ENCODE results near the gene DNAH12.
A peak's percentile ranks its signal among the peaks of the same experiment; 100 is the strongest.
"Not testable (repeated sequence)": the region's sequence is repeated elsewhere in the genome, so short reads cannot be mapped to it uniquely, and the experiment has no call there.

Gene DNAH12

GRCh38 chr3:57409471-57409870 is 134.7 kb downstream of the DNAH12 start:
- DNase-seq = no peak

DNA sequence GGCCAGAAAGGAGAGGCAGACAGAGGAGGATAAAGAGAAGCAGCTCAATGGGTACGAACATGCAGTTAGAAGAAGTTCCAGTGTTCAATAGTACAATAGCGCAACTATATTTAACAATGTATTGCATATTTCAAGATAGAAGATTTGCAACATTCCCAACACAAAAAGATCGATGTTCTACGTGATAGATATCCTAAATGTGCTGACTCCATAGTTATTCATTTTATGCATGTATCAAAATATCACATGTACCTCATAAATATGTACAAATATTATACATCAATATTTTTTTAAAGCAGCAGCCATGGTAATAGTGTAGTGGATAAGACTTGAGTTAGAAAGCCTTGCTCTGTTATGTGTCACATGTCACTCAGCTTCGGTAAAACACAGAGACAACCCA is 141.5 kb downstream of the DNAH12 start:
- no peak for DNase-seq

GRCh38 chr3:57397175-57398026 is 146.7 kb downstream of the DNAH12 start:
- DNase-seq = peak; percentile 79

- DNase-seq = no peak
Measured at GRCh38 chr3:57393977-57394376, 150.2 kb downstream of the DNAH12 start.

DNA sequence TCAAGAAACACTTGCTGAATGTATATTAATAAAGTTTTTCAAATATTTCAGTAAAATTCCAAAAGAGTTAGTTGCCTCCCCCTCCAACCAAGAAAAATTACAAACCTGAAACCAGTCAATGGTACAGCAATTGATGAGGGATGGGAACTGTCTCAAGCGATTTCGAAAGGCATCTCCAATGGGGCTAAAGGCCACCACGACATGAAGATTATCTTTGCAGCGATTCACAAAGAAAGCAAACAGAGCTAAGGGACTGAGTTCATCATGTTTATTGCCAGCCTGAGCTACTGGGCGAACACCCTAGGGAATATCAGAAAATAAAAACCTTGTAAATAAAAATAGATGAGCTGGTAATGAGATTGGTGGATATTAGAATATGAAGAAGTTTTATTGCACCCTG is 152.4 kb downstream of the DNAH12 start:
- no peak for DNase-seq

- no peak for DNase-seq
Measured at GRCh38 chr3:57389271-57389670, 154.9 kb downstream of the DNAH12 start.

GRCh38 chr3:57386307-57386706 is 157.8 kb downstream of the DNAH12 start:
- no peak for DNase-seq

DNA sequence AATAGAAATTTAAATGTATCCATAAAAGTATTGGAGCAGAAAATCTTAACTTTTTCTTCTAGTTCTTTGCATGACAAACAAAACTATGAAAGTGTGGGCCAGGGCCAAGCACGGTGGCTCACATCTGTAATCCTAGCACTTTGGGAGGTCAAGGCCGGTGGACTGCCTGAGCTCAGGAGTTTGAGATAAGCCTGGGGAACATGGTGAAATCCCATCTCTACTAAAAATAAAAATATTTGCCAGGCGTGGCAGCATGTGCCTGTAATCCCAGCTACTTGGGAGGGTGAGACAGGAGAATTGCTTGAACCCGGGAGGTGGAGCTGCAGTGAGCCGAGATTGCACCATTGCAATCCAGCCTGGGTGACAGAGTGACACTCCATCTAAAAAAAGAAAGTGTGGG is 158.6 kb downstream of the DNAH12 start:
- no peak for DNase-seq

GRCh38 chr3:57383838-57384237 is 160.3 kb downstream of the DNAH12 start:
- no peak for DNase-seq

DNA sequence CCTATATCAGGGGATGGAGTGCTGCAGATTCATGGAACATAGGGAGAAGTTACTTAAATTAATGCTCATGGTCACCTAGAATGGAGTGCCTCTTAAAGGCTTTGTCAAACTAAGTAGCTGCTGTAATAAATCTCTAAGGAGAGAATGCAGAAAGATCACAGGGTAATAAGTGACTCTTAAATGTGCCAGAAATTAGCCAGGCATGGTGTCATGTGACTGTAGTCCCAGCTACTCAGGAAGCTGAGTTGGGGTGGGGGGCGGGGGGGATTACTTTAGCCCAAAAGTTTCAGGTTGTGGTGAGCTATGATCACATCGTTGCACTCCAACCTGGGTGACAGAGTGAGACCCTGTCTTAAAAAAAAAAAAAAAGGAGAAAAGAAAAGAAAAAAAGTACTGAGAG is 160.7 kb downstream of the DNAH12 start:
- no peak for DNase-seq

DNA sequence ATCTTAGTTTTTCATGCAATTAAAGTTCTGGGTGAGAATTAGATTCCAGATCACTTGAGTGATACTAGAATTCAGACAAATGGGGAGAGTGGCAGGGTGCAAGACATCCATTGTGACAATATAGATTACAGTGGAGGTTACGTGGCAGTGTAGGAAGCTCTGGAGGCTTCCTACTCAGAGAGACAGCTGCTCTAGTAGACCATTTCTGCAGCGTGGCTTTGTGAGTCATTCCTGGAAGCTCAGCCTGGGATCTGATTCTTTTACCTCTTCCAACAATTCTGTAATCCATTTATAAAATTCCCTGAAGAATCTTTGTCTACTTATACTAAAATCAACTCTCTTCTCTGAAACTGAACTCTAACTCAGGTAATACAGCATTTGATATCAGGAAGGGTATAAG is 161.2 kb downstream of the DNAH12 start:
- DNase-seq = no peak

DNA sequence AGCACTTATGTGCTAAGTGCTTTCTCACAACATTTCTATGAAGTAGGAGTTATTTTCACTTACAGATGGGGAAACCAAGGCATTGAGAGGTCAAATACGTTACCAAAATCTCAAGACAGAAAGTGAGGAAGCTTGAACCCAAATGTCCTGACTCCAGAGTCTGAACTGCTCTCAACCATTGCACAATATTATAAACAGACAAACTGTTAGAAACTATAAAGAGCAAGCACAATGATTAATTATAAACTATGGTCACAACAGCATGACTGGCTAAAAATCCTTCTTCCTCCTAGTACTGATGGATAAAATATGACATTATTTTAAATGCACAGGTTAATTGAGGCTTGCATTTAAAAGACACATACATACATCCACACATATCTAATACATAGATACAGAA is 173.8 kb downstream of the DNAH12 start:
- no peak for DNase-seq

GRCh38 chr3:57365089-57365488 is 179.1 kb downstream of the DNAH12 start:
- DNase-seq = not testable (repeated sequence)

DNA sequence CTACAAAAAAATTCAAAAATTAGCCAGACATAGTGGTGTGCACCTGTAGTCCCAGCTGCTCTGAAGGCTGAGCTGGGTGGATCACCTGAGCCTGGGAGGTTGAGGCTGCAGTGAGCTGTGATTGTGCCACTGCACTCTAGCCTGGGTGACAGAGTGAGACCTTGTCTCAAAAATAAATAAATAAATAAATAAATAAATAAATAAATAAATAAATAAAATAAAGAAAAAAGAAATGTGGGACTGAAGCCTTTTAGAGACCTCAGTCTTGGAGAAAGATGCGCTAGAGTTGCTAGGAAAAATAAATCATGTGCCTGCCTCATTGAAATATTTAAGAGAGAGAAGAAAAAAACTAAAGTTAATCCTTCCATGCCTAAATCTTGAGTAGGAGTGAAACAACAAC is 187.9 kb downstream of the DNAH12 start:
- not testable (repeated sequence) for DNase-seq

GRCh38 chr3:57354768-57355167 is 189.4 kb downstream of the DNAH12 start:
- DNase-seq = no peak

- no peak for DNase-seq
Measured at GRCh38 chr3:57350271-57350670, 193.9 kb downstream of the DNAH12 start.

DNA sequence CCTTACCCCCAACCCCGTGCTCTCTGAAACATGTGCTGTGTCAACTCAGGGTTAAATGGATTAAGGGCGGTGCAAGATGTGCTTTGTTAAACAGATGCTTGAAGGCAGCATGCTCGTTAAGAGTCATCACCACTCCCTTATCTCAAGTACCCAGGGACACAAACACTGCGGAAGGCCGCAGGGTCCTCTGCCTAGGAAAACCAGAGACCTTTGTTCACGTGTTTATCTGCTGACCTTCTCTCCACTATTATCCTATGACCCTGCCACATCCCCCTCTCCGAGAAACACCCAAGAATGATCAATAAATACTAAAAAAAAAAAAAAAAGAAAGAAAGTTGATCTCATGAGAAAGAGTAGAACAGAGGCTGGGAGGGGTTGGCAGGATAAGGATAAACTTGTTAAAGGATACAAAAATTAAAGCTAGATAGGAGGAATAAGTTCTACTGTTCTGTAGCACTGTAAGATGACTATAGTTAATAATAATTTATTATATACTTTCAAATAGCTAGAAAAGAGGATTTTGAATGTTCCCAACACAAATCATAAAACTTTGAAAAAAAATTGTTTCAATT is 205.0 kb downstream of the DNAH12 start:
- not testable (repeated sequence) for DNase-seq

DNA sequence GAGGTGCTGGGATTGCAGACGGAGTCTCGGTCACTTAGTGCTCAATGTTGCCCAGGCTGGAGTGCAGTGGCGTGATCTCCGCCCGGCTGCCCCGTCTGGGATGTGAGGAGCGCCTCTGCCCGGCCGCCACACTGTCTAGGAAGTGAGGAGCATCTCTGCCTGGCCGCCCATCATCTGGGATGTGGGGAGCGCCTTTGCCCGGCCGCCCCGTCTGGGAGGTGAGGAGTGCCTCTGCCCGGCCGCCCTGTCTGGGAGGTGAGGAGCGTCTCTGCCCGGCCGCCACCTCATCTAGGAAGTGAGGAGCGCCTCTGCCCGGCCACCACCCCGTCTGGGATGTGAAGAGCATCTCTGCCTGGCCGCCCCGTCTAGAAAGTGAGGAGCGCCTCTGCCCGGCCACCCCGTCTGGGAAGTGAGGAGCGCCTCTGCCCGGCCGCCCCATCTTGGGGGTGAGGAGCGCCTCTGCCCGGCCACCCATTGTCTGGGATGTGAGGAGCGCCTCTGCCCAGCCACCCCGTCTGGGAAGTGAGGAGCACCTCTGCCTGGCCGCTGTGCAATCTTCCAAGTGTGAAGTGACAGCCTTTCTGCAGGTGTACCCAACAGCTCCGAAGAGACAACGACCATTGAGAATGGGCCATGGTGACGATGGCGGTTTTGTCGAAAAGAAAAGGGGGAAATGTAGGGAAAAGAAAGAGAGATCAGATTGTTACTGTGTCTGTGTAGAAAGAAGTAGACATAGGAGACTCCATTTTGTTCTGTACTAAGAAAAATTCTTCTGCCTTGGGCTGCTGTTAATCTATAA is 205.7 kb downstream of the DNAH12 start:
- not testable (repeated sequence) for DNase-seq

- DNase-seq = no peak
Measured at GRCh38 chr3:57335283-57335938, 208.7 kb downstream of the DNAH12 start.

GRCh38 chr3:57331078-57331610 is 213.0 kb downstream of the DNAH12 start:
- DNase-seq = no peak

DNA sequence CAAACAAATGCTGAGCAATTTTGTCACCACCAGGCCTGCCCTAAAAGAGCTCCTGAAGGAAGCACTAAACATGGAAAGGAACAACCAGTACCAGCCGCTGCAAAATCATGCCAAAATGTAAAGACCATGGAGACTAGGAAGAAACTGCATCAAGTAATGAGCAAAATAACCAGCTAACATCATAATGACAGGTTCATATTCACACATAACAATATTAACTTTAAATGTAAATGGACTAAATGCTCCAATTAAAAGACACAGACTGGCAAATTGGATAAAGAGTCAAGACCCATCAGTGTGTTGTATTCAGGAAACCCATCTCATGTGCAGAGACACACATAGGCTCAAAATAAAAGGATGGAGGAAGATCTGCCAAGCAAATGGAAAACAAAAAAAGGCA is 217.6 kb downstream of the DNAH12 start:
- DNase-seq = not testable (repeated sequence)

DNA sequence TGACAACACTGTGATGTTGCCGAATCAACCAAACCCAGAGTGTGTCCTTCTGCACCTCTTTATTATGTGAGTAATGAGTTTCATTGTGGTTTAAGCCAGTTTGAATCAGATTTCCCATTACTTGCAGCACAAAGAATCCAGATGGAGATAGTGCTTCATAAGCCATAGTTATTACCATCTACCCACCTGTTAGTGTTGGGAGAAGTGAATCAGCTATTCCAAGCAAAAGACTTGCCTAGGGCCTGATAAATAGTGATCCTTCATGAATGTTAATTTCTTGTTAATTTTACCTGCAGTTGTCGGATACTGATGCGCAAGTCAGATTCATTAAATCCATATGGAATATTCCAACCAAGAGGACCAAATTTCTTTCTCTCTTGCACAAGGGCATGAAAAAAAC is 229.9 kb downstream of the DNAH12 start:
- DNase-seq = no peak

- DNase-seq = no peak
Measured at GRCh38 chr3:57309769-57310360, 234.3 kb downstream of the DNAH12 start.
